DND-41 (cell line): Measurements from ENCODE around the gene C1QB.

Experiments
- EZH2 ChIP-seq: IDR thresholded peaks from 3 replicates; pipeline ENCODE4 v1.6.1; 2012; ENCODE audit warnings: borderline replicate concordance, low read depth, mild to moderate bottlenecking, moderate library complexity, low read length, inconsistent platforms; ENCODE audit not compliant: severe bottlenecking
- TF ChIP-seq, protein P1 (sequence below): IDR thresholded peaks from 2 replicates; pipeline ENCODE4 v1.5.1; 2012; ENCODE audit warnings: borderline replicate concordance, low read length, moderate library complexity, mild to moderate bottlenecking; ENCODE audit not compliant: poor library complexity, severe bottlenecking; ENCODE audit errors: extremely low read depth

DNA sequence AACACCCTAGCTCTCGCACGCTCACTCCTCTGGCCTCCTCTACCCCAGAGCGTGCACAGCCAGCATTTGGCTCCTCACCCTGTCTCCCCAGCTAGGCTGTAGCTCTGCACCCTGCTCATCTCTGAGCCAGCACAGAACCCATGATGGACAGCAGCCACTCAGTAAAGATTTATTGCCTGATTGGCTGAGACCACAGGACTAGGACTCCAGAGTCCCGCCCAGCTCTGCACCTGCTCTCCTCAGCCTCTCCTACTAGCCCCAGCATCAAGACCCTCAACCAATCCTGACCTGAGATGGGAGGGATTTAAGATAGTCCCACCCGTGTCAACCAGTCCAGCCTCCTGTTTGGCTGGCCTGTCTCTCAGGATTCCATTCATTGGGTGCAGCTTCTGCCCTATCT is 9.3 kb downstream of the C1QB start:
- TF ChIP-seq, protein P1, sequence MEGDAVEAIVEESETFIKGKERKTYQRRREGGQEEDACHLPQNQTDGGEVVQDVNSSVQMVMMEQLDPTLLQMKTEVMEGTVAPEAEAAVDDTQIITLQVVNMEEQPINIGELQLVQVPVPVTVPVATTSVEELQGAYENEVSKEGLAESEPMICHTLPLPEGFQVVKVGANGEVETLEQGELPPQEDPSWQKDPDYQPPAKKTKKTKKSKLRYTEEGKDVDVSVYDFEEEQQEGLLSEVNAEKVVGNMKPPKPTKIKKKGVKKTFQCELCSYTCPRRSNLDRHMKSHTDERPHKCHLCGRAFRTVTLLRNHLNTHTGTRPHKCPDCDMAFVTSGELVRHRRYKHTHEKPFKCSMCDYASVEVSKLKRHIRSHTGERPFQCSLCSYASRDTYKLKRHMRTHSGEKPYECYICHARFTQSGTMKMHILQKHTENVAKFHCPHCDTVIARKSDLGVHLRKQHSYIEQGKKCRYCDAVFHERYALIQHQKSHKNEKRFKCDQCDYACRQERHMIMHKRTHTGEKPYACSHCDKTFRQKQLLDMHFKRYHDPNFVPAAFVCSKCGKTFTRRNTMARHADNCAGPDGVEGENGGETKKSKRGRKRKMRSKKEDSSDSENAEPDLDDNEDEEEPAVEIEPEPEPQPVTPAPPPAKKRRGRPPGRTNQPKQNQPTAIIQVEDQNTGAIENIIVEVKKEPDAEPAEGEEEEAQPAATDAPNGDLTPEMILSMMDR = no peak
- TF ChIP-seq EZH2 = no peak
